Gastrocnemius medialis (tissue), 4 donors: ENCODE results near the gene NEDD4L. TPM values are rescaled to one million over a fixed set of nuclear protein-coding genes. Genes with fewer than 3 reads are reported as not detected.

ENCODE experiments used
- ATAC-seq, 2 donors: fragments of 150-250 bp; one replicate each; pipeline ENCODE4 v1.9.1; 2016
- DNase-seq, 2 donors: peaks; one replicate each; pipeline ENCODE4 v3.0.0-alpha.2; 2019
- H3K27ac ChIP-seq, 4 donors: fragments of 200-600 bp; sonication (generic); 1 replicate in 1 of 4; 2 replicates in 3 of 4; pipeline ENCODE4 v1.5.1; 2016 to 2018; ENCODE audit warnings: mild to moderate bottlenecking in 2 of 4, moderate library complexity in 1 of 4
- H3K27me3 ChIP-seq, 3 donors: fragments of 200-600 bp; sonication (generic) in 2 of 3; 1 replicate in 1 of 3; 2 replicates in 2 of 3; pipeline versions ENCODE4 v1.5.1 to v1.6.0; 2016 to 2019; ENCODE audit warnings: mild to moderate bottlenecking in 1 of 3, moderate library complexity in 1 of 3
- H3K36me3 ChIP-seq, 2 donors: fragments of 200-600 bp; sonication (generic) in 1 of 2; one replicate each; pipeline ENCODE4 v1.5.1; 2017 to 2018
- H3K4me1 ChIP-seq, 2 donors: fragments of 200-600 bp; sonication (generic) in 1 of 2; one replicate each; pipeline ENCODE4 v1.5.1; 2016 to 2017; ENCODE audit warnings: mild to moderate bottlenecking in 2 of 2
- H3K4me3 ChIP-seq, 4 donors: fragments of 200-600 bp; sonication (generic) in 3 of 4; 1 replicate in 1 of 4; 2 replicates in 3 of 4; pipeline ENCODE4 v1.5.1; 2016 to 2019; ENCODE audit warnings: mild to moderate bottlenecking in 2 of 4
- H3K9me3 ChIP-seq, 3 donors: fragments of 200-600 bp; sonication (generic) in 2 of 3; 1 replicate in 1 of 3; 2 replicates in 2 of 3; pipeline ENCODE4 v1.5.1; 2016 to 2019
- POLR2A ChIP-seq, 2 donors: fragments of 450-650 bp; IDR thresholded peaks; one replicate each; pipeline ENCODE4 v1.6.1; 2017; ENCODE audit warnings: antibody characterized with exemption in 2 of 2, mild to moderate bottlenecking in 2 of 2, moderate library complexity in 2 of 2
- in situ Hi-C, 4 donors: fragments of 200-750 bp; cut with MboI; loops; one replicate each; pipeline versions ENCODE4 v1.15.0 to v1.8.0; 2017; ENCODE audit warnings: low sequenced_read_pairs in 4 of 4
- intact Hi-C: fragments of 100-400 bp; cut with DNase I; formaldehyde crosslinking; loops from one replicate; pipeline ENCODE4 v1.15.1; 2023; ENCODE audit warnings: low total_unique reads
- total RNA-seq, 4 donors: library from RNA; depleted of rRNA; stranded (reverse); fragments of >200 nt; gene quantifications; one replicate each; pipeline versions ENCODE4 v1.1.0 to v1.2.3, GENCODE V29; 2016
- TF ChIP-seq, protein P1 (sequence below), 5 experiments: fragments of 450-650 bp in 3 of 5; fragments of 200-600 bp in 2 of 5; sonication (generic) in 2 of 5; IDR thresholded peaks in 4 of 5; conservative IDR thresholded peaks in 1 of 5; 1 replicate in 4 of 5; 2 replicates in 1 of 5; pipeline ENCODE4 v1.5.1; 2016 to 2019; ENCODE audit warnings: antibody characterized with exemption in 5 of 5, mild to moderate bottlenecking in 3 of 5, moderate library complexity in 3 of 5

The NEDD4L gene
- total RNA-seq, 4 donors from 2014 or later, result 27.4 to 81.5 (median 51.5) TPM

DNA sequence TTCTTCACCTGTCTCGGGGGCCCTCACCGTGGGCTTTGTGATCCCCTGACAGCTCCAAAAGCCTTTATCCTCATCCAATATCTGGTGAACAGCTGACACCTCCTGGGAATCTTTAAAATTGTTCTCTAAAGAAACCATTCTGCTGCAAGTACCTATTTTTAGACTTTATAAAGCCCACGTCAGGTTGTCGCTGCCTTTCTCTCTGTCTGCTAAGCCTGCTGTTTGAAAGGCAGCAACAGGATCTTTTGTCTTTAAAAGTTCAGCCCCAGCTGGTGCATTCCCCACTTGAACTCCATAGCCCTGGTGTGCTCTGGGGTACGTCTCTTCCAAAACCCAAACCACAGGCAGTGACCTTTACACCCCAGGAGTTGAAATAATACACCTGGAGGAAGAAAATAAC, 145.0 kb downstream of the NEDD4L start:
- Histone ChIP-seq H3K4me3 (no peak overlapping the region), H3K36me3 (no peaks in the 10 kb centered on the region), H3K9me3 (no peaks in the 10 kb centered on the region), H3K27ac (peak overlapping the region in 2 of 4 donors; percentile 12 to 57), H3K4me1 (peaks cover 0 to 32% of the 10 kb centered on the region in 2 donors), H3K27me3 (no peaks in the 10 kb centered on the region)
- no peak for TF ChIP-seq POLR2A (IDR thresholded peaks at IDR 0.05)
- TF ChIP-seq, protein P1, sequence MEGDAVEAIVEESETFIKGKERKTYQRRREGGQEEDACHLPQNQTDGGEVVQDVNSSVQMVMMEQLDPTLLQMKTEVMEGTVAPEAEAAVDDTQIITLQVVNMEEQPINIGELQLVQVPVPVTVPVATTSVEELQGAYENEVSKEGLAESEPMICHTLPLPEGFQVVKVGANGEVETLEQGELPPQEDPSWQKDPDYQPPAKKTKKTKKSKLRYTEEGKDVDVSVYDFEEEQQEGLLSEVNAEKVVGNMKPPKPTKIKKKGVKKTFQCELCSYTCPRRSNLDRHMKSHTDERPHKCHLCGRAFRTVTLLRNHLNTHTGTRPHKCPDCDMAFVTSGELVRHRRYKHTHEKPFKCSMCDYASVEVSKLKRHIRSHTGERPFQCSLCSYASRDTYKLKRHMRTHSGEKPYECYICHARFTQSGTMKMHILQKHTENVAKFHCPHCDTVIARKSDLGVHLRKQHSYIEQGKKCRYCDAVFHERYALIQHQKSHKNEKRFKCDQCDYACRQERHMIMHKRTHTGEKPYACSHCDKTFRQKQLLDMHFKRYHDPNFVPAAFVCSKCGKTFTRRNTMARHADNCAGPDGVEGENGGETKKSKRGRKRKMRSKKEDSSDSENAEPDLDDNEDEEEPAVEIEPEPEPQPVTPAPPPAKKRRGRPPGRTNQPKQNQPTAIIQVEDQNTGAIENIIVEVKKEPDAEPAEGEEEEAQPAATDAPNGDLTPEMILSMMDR (IDR thresholded peaks at IDR 0.05 in 4 of 5, conservative IDR thresholded peaks at IDR 0.05 in 1 of 5), result no peak
- ATAC-seq (no peak), DNase-seq (no peak)
- intact Hi-C loops (no loop called here), in situ Hi-C loops (loop anchor here in 2 of 4 donors (10.0 to 25.0 kb wide), 2 partner anchors 136 to 148 kb away; no protein-coding TSS in a partner anchor)

- DNase-seq (no peak), ATAC-seq (no peak)
- TF ChIP-seq, protein P1 (IDR thresholded peaks at IDR 0.05 in 4 of 5, conservative IDR thresholded peaks at IDR 0.05 in 1 of 5), result no peak
- TF ChIP-seq POLR2A (IDR thresholded peaks at IDR 0.05), result no peak
- H3K4me3 ChIP-seq, result no peak overlapping the region
- intact Hi-C loops (loop anchor here (5.0 kb wide), 2 partner anchors 36 to 131 kb away; no protein-coding TSS in a partner anchor), in situ Hi-C loops (loop anchor here in 2 of 4 donors (10.0 to 25.0 kb wide), 2 partner anchors 134 to 146 kb away; no protein-coding TSS in a partner anchor)
- H3K27ac ChIP-seq, result no peak overlapping the region
- no peaks in the 10 kb centered on the region for H3K9me3 ChIP-seq
- H3K27me3 ChIP-seq, result no peaks in the 10 kb centered on the region
- no peaks in the 10 kb centered on the region for H3K36me3 ChIP-seq
- H3K4me1 ChIP-seq, result peaks cover 0 to 32% of the 10 kb centered on the region in 2 donors
Measured at GRCh38 chr18:58190842-58191530, 147.0 kb downstream of the NEDD4L start.

DNA sequence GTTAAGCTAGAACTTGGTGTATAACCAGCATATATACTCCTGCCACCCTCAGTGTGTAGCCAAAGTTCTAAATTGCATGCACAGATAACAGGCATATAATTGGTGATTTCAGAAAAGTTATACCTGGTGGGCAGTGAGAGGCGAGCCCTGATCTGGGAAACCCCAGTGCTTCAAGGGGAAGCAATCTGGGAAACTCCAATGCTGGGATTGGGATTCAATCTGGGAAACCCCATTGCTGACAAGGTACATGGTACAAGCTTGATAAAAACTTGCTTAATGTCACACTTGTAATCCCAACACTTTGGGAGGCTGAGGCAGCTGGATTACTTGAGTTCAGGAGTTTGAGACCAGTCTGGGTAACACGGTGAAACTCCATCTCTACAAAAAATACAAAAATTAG, 147.6 kb downstream of the NEDD4L start:
- no peak for TF ChIP-seq POLR2A (IDR thresholded peaks at IDR 0.05)
- TF ChIP-seq, protein P1 (IDR thresholded peaks at IDR 0.05 in 4 of 5, conservative IDR thresholded peaks at IDR 0.05 in 1 of 5), result no peak
- intact Hi-C loops (loop anchor here (5.0 kb wide), 2 partner anchors 36 to 131 kb away; no protein-coding TSS in a partner anchor), in situ Hi-C loops (loop anchor here in 2 of 4 donors (10.0 to 25.0 kb wide), 2 partner anchors 133 to 146 kb away; no protein-coding TSS in a partner anchor)
- ATAC-seq (no peak), DNase-seq (no peak)
- peaks cover 0 to 28% of the 10 kb centered on the region in 2 donors for H3K4me1 ChIP-seq
- H3K4me3 ChIP-seq, result no peak overlapping the region
- no peaks in the 10 kb centered on the region for H3K9me3 ChIP-seq
- H3K27ac ChIP-seq, result no peak overlapping the region
- no peaks in the 10 kb centered on the region for H3K36me3 ChIP-seq
- H3K27me3 ChIP-seq, result no peaks in the 10 kb centered on the region

DNA sequence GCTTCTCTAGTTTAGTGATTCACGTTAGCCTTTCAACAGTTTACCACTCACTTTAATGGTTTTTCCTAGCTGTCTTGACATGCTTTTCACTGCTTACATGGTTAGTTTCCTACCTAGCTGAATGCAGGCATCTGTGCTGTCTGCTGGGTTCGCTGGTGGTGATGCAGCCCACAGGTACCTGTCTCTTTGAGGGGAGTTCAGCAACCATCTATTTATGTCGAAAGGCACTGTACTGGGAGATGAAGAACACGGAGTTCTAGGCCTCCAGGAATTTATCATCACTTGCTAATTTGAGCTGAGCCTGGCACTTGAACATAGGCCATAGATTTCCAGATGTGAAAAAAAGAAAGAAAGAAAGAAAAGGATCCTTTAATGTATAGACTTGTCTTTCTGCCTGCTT, 148.5 kb downstream of the NEDD4L start:
- intact Hi-C loops, result loop anchor here (5.0 kb wide), 2 partner anchors 35 to 130 kb away; no protein-coding TSS in a partner anchor
- H3K4me3 ChIP-seq, result no peak overlapping the region
- no peak for TF ChIP-seq POLR2A (IDR thresholded peaks at IDR 0.05)
- TF ChIP-seq, protein P1 (IDR thresholded peaks at IDR 0.05 in 4 of 5, conservative IDR thresholded peaks at IDR 0.05 in 1 of 5), result no peak
- no peaks in the 10 kb centered on the region for H3K27me3 ChIP-seq
- no peaks in the 10 kb centered on the region for H3K36me3 ChIP-seq
- DNase-seq (no peak), ATAC-seq (peak in 1 of 2 donors; percentile 90)
- peaks cover 0 to 23% of the 10 kb centered on the region in 2 donors for H3K4me1 ChIP-seq
- in situ Hi-C loops, result loop anchor here in 2 of 4 donors (10.0 to 25.0 kb wide), 2 partner anchors 132 to 145 kb away; no protein-coding TSS in a partner anchor
- H3K27ac ChIP-seq, result no peak overlapping the region
- H3K9me3 ChIP-seq, result no peaks in the 10 kb centered on the region
